Right renal pelvis (tissue), 4 donors: Measurements from ENCODE around the gene TEX19. TPM values are rescaled to one million over a fixed set of nuclear protein-coding genes. Genes with fewer than 3 reads are reported as not detected.

Experiments used
- DNase-seq, 4 donors: peaks; one replicate each; pipeline ENCODE4 v3.0.0-alpha.2; 2013; ENCODE audit warnings: low read depth in 4 of 4, low spot score in 3 of 4, missing footprints in 1 of 4
- polyA plus RNA-seq, 4 donors: library from polyadenylated mRNA; unstranded; fragments of 120-200 nt; gene quantifications; one replicate each; pipeline ENCODE4 v1.2.1, GENCODE V29; 2013; ENCODE audit not compliant: insufficient read length in 4 of 4

TEX19 gene
- polyA plus RNA-seq, 4 donors, result 0.06 TPM; not detected in 3

DNA sequence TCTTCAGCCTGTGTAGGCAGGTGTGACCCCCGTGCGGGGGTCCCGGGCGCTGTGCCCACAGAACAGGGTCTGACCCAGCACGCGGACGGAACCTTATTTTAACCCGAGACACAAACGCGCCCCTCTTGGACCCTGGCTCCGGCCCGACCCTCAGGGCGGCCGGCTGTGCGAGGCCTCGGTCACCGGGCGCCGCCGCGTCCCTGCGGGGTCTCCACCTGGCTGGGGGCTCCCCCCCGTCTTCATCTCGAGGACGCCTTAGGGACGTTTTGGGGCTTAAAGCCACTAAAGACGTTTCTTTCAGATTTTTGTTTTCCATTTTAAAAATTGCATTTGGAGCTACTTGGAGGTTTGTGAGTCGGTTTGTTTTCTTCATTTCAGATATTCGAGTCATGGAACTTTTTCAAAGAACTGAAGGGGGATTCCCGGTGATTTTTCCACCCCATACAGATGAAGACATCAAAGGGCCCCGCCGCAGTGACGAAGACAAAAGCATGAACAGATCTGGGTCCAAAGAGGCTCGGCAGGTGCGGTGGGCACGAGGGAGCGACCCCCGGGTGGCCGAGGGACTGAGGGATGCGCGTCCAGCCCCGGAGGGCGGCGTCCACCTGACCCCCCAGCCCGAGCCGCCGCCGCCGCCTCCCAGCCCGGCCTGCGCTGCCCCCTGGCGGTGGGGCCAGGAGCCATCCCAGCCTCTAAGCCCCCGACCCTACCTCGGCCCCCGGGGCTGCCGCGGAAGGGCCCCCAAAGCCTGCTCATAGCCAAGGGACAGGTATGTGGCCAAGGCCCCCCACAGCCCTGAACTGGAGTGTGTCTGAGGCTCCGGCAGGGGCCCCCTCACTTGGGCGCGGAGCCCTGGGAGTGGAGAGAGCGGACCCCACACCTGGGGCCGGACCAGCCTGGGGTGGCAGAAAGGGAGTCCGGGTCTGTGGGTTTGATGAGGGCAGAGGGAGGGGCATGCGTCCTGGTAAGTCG lies 37.8 kb upstream of the TEX19 start:
- no peak for DNase-seq

DNA sequence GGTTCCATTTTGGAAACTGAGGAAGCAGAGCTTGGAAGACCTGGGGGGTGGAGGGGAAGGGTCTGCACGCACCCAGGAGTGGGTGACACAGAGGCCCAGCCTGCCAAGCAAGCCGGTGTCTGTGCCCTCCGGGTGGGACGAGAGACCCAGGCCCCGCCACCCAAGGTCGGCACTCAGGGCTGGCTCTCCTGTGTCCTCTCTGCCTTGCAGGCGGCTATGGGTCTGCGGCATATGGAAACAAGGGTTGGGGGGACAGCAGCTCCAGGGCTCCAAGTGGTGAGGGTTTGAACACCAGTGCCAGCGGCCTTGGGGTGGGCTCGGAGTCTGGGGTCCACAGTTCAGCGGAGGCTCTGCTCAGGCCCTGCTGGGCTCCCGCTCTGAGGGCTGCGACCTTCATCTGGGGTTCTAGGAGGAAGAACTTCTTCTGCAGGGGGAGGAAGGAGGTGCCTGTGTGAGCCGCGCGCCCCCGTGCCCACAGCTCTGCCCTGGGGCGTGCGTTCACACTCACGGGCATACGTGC lies 37.0 kb upstream of the TEX19 start:
- DNase-seq, result no peak

DNA sequence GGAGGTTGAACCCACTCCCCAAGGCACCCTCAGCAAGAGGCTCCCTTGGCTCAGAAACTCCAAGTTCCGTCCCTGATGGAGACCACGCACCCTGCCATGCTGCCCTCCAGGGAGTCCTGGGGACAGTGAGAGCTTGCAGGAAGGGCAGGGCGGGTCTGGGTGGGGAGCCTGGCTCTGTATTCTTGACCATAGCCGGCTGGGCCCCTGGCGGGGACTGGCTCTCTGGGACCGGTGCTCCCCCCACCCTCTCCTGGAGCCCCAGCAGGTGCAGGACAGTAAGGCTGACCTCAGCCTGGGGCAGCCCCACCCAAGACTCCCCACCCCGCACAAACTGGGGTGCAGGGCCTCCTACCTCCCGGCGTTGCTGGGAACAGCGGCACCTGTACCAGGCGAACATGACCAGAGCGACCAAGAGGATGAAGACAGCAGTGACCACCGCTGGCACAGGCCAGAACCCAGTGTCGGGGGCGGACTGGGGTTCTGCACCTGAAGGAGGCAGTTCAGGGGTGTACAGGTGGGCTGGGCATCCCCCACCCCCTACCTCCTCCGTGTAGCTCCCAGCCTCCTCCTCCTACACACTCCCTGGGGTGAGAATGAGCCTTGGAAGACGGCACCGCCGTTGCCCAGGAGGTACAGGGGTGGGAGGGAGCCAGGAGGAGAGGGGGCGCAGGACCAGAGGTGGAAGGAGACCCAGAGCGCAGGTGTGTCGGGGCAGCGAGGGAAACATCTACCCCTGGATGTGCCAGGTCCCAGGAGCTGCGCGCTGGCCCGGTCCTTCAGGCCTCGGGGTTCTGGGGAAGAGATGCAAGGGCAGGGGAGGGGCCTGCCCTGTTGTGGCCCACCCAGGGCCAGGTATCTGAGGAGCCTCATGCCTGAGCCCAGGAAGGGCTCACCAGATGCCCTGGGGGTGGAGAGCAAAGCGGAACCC lies 36.3 kb upstream of the TEX19 start:
- DNase-seq, result no peak

DNA sequence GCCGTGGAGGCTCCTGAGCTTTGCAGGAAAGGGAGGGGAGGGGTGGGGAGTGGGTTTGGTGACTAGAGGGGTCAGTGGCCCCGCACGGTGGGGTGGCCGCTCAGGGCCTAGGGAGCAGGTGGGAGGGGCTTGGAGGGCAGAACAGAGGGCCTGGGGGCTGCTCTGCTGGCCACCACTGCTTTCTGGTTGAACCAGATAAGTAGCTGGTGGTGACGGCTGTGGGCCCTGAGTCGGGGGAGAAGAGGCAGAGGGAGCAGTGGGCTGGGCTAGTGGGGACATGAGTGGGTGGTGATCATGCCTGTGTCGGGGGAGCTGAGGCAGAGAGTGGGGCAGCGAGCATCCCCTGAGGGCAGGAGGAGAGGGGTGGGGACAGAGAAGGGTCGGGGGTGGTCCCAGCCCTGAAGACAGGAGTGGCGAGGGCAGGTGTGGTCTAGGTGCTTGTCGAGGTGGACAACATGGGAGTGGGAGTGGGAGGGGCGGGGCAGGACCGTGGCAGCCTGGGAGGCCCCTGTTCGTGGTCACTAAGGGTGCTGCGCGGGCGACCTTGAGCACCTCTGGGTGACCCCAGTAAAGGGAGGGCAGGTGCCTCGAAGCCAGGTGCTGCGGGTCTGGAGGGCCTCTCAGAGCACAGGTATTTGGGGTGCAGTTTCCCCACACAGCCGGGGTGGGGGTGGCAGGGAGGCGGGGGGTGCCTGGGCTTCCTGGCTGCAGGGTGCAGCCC lies 35.4 kb upstream of the TEX19 start:
- no peak for DNase-seq

DNA sequence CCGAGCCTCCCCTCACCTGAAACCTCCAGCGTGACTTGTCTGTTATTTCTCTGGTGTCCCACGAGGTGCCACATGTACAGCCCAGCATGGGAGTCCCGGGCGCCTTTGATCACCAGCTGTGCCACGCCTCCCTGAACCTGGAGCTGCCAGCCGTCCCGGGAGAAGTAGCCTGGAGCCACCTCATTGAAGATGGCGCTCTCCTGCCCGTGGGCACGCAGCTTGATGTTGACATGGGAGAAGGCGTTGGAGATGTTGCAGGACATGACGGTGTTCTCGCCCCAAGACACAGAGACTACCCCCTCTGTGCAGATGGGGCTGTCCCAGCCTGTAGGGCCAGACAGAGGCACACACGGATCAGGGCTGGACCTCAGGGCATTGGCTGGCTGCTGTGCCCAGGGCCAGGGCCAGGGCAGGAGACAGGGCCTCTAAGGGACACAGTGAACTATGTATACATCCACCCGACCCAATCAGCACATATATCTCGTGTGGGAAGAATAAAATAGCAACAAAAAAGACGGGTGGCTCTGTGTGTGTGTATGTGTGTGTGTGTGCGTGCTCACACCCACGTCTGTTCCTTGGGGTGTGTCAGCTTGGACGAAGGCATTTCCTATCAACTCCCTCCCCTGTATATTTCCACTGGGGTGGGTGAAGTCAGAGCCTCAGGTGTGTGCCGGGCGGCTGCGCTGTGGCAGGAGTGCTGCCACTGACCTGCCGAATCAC lies 34.3 kb upstream of the TEX19 start:
- no peak for DNase-seq

DNA sequence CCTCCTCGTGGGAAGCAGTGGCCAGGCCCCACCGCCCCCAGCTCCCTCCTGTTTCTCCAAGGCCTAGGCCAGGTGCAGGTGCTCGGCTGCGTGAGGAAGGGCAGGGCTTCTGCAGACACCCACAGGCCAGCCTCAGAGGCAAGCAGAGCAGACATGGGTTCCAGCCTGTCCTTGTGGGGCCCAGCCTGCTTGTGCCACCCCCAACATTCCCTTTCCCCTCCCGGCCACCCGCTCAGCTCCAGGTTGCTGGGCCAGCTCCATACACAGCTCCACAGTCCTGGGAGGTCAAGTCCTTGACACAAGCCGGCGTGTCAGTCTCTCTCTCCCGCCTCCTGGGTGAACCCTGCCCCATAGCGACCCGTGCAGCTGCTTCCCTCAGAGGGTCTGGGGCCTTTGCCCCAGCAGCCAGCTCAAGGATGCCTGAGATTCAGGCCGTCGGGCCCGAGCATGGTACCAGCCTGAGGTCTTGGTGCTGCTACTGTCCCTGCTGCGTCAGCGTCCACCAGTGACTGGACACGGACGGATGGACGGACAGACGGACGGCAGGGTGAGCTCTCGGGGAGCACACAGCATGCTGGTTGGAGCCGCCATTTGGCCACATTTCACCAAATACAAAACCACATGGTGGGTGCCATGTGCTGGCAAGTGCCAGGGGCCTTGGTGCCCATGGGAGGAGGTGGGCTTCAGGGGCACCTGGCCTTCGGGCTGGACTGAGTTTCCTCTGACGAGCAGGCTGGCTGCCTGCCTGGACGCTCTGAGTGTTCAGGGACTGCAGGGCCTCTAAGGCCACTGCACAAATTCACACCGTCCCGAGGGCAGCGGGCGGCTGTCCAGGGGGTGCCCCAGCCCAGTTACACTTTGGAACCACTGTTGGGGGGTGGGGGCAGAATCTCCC lies 33.5 kb upstream of the TEX19 start:
- no peak for DNase-seq

DNA sequence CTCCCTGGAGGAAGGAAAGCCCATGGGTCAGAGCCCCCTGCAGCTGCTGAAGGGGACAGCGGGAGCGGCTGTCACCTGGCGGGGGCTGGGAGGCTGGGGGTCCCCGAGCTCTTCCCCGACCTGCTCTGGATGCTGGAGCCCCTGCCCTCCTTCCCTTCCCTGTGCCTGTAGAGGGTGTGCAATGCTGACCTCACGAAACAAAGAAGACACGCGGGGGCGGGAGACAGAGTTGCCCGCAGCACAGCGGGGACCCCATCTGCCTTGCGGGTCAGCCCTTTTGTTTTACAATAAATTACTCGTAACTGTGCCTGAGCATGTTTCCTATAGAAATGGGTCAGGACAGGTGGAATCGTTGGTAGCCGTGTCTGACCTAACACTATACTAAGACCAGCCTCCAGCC lies 31.8 kb upstream of the TEX19 start:
- no peak for DNase-seq

DNA sequence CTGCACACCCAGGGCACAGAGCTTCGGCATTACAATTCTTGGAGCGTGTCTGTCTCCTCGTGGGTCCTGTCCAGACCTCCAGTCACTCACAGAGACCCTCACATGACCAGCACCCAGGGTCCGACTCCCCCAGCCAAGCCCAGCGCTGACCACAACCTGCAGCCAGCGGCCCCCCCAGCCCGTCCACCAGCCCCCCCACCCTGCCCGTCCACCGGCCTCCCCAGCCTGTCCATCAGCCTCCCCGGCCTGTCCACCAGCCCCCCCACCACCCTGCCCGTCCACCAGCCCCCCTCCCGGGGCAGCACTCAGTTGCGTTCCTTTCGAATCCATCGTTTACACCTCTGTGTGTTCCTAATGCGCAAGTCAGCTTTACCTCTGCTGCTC lies 31.3 kb upstream of the TEX19 start:
- no peak for DNase-seq

DNA sequence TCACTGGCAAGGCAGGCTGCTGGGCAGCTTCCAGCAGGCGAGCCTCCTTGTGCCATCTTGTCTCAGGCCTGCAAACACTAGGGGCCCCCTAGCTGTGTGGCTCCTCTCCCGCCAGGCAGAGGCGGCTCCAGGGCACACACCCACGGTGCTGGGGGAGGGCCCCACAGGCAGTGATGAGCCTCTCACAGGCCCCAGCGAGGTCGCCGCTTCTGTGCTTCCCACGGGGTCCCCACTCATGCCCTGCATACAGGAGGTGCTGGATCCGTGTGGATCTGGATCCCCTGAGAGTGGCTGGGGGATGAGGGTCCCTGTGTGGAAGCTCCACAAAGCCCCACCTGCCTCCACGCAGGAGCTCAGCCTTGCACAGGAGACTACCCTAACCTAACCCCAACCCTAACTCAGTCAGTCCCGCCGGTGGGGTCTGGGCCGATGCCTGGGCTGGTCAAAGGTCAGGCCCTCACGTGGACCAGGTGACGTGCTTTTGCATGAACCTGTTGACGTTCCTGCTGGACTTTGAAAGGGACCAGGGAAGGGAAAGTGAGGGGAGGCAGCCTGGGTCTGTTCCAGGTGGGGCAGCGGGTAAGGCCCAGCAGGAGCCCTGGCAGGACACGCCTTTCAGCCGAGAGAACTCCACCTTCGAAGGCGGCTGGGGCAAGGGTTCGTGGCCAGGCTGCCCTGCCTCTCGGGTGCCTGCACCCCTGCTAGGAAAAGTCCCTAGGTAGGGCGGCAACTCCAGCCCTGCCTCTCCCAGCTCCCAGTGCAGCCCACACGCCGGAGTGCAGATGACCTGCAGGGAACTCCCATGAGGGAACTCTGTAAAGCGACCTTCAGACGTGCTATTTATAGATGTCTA lies 30.7 kb upstream of the TEX19 start:
- DNase-seq, result no peak

DNA sequence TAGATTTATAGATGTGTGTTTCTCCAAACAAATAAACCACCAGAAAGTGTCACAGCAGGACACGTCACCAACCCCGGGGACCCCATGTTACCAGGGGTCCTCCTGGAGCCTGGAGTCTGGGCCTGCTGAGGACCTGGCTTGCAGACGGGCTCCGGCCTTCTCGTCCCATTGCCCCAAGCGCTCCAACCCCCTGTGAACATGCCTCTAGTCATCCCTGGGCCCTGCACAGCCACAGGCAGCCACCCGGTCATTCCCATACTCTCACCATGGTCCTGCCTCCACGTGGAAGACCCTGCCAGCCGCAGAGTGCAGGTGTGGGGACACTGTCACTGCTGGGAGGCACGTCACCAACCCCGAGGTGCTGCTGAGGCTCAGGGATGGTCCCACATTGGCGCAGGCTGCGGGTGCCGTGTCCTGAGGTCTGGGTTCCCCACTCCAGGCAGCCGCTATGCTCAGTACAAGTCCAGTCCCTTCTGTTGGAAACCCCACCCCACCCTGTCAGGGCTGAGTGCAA lies 30.0 kb upstream of the TEX19 start:
- no peak for DNase-seq

DNA sequence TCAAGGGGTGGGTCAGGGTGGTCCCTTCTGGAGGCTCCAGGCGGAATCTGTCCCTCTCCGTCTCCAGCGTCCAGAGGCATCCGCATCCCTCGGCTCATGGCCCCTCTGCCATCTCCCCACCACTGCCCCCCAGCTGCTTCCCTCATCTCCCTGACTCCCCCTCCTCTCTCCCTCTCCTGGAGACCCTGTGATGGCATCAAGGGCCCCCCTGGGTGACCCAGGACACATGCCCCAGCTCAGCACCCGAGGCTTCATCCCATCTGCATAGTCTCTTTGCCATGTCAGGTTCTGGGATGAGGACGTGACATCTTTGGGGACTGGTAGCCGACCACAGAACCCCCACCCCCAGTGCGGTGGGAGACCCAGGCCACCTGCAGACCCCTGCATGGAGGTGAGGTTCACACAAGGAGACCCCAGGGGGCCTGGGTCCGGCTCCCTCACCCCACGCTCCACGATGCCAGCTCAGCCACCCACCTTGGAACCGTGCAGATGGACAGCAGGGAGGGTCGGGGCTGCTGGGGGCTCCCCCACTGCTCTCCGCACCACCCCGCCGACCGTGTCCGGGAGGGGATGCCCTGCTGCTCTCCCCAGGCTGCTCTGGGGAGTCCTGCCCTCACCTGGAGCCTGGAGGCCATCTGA lies 29.2 kb upstream of the TEX19 start:
- no peak for DNase-seq

DNA sequence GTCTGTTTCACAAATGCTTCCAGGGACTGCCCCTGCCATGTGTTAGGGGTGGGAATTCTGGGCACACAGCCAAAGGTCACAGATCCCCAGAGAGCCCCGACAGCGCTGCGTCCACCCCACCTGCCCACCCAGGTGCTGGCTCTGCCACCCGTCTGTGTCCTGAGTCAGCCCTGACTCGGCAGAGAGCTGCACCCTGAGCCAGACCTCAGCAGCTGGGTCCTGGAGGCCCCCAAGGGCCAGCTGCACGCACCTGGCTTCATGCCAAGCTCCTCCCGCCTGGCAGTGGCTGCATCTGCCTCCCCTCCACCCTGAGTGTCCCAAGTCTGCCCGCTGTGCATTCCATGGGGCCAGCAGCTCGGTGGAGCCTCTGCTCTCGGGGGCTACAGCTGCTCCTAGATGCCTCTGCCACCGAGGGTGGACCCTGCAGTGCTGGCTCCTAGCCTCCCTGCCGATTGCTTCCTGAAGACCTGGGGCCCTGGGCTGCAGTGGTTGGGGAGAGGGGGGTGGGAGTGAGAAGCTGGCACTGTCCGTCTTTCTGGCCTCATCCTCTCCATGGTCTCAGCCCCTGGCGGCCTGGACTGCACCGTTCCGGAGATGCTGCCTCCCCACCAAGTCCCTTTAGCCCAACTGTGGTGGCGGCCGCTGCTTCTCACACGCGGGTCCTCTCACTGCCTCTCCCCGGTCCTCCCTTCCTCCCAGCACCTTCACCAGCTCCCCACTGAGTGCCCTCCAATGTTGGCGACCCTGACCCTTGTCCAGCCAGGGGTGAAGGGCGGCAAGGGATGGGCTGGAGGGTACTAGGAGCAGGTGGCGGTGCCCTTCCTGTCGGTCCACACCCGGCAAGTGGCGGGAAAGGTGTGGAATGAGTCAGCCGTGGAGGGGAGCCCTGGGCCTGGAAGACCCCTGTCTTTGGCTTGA lies 28.5 kb upstream of the TEX19 start:
- DNase-seq, result no peak

DNA sequence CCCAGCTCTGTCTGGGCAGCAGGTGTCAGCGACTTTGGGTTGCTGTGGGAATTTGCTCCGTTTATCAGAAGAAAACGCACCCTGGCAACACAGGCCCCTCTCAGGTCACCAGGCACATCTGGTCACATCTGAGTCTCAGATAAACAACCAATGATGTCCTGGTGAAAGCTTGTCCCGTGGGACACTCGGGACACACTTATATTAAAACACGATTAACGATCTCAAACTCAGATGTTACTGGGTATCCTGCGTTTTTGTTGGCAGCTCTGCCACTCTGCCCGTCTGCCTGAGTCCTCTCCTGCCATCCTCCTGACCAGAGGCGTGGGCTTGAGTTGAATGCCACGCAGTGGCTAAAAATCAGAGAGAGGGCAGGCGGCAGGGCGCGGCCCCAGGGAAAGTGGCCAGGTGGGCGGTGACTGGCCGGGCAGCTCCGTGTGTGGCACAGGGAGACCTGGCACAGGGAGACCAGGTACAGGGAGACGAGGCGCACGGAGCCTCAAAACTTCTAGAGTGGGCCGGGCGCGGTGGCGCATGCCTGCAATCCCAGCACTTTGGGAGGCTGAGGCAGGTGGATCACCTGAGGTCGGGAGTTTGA lies 27.6 kb upstream of the TEX19 start:
- DNase-seq, result no peak

DNA sequence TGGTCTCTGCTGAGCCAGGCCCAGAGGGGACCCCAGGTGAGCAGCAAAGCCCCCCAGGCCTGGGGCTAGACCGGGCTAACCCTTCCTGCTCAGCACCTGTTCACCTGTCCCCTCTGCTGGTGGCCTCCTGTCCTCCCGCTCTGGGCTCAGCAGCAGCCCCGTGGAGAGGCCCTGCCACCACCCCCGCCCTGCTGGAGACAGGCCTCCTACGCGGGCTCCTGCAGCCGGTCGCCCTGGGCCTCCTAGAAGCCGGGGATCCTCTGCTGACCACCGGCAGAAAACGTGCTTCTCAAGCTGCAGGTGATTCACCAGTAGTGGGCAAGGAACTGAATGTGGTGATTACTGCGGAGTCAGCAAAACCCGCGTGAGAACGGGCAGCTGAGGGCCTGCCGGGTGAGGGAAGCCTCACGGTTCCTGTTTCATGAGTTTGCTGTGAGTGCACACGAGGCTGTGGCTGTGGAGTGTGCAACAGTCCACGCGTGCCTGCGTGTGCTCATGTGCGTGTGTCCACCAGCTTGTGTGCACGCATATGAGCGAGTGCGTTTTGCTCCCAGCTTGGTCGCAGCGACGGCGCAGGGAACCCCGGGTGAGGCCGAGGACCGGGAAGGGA lies 26.3 kb upstream of the TEX19 start:
- DNase-seq, result no peak
